ENCODE measurements around the gene DAB2.
"Not testable (repeated sequence)": the region's sequence is repeated elsewhere in the genome, so short reads cannot be mapped to it uniquely, and the experiment has no call there.

Gene DAB2

DNA sequence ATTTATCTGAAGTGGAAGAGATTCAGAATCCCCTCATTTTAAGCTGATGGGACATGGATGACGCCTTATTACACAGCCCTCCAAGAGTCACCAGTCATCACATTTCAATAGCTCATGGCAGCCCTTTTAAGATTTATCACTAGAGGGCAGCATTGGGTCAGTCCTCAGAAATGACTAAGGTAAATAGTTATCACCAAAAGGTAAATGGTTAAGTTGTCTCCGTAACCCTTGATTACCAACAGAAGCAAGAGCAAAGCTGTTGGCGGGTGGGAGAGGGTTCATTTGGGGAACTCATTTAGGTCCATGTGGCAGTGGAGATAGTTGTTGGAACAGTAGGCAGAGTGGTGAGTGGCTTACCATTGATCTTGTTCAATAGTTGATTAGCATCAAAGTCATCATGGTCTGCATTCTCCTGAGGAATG, 48.5 kb downstream of the DAB2 start:
- no peak for DNase-seq

- no peak for DNase-seq
These were observed 51.0 kb downstream of the DAB2 start for GRCh38 chr5:39373791-39374190.

DNA sequence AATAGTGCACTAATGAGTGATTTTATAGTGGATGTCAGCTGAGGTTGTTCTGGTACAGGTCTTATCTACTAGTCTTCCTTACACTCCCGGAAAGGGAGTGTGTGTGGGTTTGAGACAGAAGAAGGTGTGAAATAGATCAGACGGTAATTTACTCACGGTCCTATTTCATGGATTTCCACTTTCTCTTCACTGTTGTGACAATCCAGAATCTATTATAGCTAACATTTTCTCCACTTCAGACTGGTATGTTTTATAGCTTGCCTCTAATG, 53.5 kb downstream of the DAB2 start:
- DNase-seq: no peak

- no peak for DNase-seq
These were observed 54.0 kb downstream of the DAB2 start for GRCh38 chr5:39370555-39371366.

GRCh38 chr5:39369123-39369815, 55.5 kb downstream of the DAB2 start:
- no peak for DNase-seq

DNA sequence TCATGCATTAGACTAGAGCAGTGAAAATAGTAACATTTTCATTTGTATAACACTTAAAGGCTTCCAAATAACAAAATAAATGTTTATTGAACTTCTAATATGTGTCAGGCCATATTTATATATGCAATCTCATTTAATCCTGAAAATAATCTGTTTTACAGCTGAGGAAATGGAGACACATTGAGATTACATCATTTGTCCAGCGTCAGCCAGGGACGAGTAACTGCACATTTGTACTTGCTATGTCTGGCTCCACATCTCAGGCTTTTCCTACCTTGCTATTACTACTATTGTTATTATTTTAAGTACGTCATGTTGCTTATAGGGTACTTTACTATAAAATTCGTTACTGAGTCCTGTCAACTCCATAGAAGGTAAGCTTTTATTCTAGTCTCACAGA, 56.7 kb downstream of the DAB2 start:
- DNase-seq: no peak

- DNase-seq: no peak
These were observed 57.1 kb downstream of the DAB2 start for GRCh38 chr5:39367711-39368110.

GRCh38 chr5:39364367-39364766, 60.4 kb downstream of the DAB2 start, which contains the start of gene C9:
TSS of gene C9 (minus strand) at chr5:39364495. CDS start at chr5:39364464, 31 bp downstream.
- no peak for DNase-seq

GRCh38 chr5:39363217-39363616, 61.6 kb downstream of the DAB2 start:
- DNase-seq: no peak

DNA sequence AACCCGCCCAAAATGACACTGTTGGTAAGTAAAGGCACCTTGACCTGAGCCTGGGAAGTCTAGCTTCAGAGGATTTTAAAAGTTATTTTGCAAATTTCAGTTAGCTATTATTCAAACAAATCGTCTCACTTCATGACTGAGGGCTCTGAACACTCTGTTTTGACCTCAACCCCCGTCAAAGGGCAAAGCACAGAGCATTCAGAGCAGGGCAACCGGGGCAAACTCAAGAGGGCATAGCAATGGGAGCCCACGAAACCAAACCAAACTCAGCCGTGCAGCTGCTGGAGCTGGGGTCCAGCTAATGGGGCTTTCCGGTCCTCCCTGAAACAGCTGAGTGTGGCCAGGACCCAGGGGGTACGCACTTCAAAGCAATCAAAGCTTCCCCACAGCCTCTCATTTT, 62.1 kb downstream of the DAB2 start:
- DNase-seq: no peak

DNA sequence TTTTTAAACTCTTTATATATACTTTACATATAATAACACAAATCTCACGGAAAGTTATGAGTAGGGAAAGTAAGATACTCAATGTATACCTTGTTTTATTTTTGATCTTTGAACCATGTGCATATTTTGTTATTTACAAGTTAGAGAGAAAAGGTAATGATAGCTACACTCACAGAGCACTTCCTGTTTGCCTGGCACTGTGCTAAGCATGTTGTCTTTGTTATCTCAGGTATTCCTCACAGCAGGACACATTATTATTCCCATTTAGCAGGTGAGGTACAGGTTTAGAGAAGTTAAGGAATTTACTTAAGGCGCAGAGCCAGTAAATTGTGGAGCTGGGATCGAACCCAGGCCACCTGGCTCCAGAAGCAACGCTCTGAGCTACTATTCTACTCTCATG, 63.5 kb downstream of the DAB2 start:
- DNase-seq: no peak

GRCh38 chr5:39360471-39361111, 64.2 kb downstream of the DAB2 start:
- no peak for DNase-seq

GRCh38 chr5:39356263-39356662, 68.5 kb downstream of the DAB2 start:
- DNase-seq: no peak

DNA sequence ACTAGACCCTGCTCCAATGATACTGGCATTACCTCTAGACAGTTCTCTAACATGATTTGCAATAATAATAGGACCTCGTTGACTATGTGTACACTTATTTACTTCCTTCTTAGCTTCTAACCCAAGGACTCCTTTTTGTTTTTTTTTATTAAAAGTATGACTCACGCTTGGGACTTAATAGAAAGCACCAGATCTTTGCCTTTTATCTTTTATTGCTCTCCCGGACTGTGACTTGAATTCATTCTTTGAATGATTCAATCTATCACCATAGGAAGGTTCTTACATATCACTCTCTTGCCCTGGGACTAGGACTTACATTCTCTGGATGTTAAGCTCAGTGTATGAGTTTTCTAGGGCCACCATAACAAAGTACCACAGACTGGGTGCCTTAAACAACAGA, 69.5 kb downstream of the DAB2 start:
- DNase-seq: no peak

DNA sequence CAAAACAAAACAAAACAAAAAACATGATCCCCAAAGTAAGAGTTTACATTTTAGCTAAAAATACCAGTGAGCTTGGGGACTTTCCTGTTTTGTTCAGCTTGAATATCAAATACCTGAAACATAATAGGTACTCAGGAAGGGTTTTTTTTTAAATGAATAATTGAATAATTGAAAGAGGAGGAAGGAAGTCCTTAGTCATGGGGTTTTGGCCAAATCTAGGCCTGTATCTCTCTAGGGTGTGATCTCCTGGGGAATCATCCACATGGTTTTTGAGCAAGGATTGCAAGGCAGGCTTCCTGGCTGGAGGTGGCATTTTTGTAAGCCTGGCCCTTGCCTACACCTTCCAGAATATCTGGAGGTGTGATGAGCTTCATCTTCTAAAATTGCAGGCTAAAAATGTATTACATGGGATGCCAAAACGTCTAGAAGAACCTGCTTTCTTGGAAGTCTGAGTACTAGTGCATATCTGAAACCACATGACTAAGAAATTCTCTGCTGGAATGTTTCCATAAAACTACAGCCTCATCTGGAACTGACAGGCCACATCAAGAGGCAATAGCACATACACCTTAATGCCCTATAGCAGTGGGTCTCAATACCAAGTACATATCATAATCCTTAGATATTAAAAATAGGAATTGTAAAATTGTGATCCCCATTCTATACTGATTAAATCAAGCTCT, 70.9 kb downstream of the DAB2 start:
- no peak for DNase-seq

GRCh38 chr5:39352951-39353350, 71.8 kb downstream of the DAB2 start:
- no peak for DNase-seq

GRCh38 chr5:39352170-39352569, 72.6 kb downstream of the DAB2 start:
- DNase-seq: no peak

GRCh38 chr5:39349484-39349883, 75.3 kb downstream of the DAB2 start:
- no peak for DNase-seq

- no peak for DNase-seq
These were observed 82.3 kb downstream of the DAB2 start for GRCh38 chr5:39342460-39342859.

- DNase-seq: no peak
These were observed 82.9 kb downstream of the DAB2 start for GRCh38 chr5:39341896-39342295.

GRCh38 chr5:39340506-39340905, 84.3 kb downstream of the DAB2 start:
- no peak for DNase-seq

DNA sequence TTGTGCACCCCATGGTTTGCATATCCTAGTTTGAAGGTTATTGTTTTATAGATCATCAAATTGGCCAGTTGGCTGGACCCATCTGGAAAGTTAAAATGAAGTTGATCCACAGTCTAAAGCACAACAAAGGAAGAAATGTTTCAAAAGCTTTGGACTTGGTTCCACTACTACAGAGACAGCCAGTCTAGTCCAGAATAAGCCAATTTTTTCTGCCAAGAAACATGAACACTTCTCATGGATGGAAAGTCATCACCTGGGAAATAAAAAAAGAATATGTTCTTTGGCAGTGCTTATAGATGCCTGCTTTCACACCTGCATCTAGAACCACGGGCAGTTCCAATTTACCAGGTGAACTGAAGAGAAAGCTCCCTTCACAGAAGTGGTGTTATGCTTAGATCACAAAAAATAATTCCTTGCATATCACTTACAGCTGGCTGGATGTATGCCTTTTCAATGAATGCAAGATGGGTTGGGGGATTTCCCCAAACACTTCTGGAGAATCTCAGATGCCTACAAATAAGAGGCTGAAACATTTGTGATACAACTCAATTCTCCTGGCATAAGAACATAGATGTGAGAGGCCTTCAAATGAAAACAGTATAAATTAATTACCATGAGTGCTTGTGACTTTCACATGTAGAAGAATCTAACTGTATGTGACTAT, 87.4 kb downstream of the DAB2 start:
- DNase-seq: no peak

GRCh38 chr5:39334296-39334695, 90.5 kb downstream of the DAB2 start:
- not testable (repeated sequence) for DNase-seq
